Adrenal gland (tissue), 12 donors: Measurements from ENCODE around the gene APOBEC3A. TPM values are rescaled to one million over a fixed set of nuclear protein-coding genes. Genes with fewer than 3 reads are reported as not detected.

Experiments
- DNase-seq, 7 donors: peaks; one replicate each; pipeline ENCODE4 v3.0.0-alpha.2; 2019 to 2020
- H3K27ac ChIP-seq, 5 donors: fragments of 200-600 bp; sonication (generic) in 4 of 5; 1 replicate in 3 of 5; 2 replicates in 2 of 5; pipeline versions ENCODE4 v1.5.1 to v1.8.0; 2016 to 2020; ENCODE audit warnings: mild to moderate bottlenecking in 1 of 5
- H3K27me3 ChIP-seq: fragments of 200-600 bp; 2 replicates; pipeline ENCODE4 v1.8.0; 2021
- H3K36me3 ChIP-seq, 2 donors: fragments of 200-600 bp; replicated peaks in 1 of 2; 1 replicate in 1 of 2; 2 replicates in 1 of 2; pipeline versions ENCODE4 v1.5.1 to v1.8.0; 2018 to 2022
- H3K4me1 ChIP-seq, 2 donors: fragments of 200-600 bp; replicated peaks in 1 of 2; 1 replicate in 1 of 2; 2 replicates in 1 of 2; pipeline versions ENCODE4 v1.5.1 to v1.8.0; 2018 to 2021
- H3K4me3 ChIP-seq, 4 donors: fragments of 200-600 bp; sonication (generic) in 3 of 4; one replicate each; pipeline ENCODE4 v1.5.1; 2016 to 2018
- H3K9me3 ChIP-seq, 3 donors: fragments of 200-600 bp; sonication (generic) in 1 of 3; replicated peaks in 1 of 3; 1 replicate in 2 of 3; 2 replicates in 1 of 3; pipeline versions ENCODE4 v1.5.1 to v1.8.0; 2016 to 2021
- POLR2A ChIP-seq, 2 donors: fragments of 450-650 bp; IDR thresholded peaks; one replicate each; pipeline ENCODE4 v1.6.1; 2017; ENCODE audit warnings: antibody characterized with exemption in 2 of 2, mild to moderate bottlenecking in 2 of 2, moderate library complexity in 1 of 2
- WGBS, 4 donors: extraction: QIAGEN DNeasy Blood & Tissue Kit in 2 of 4; methylation state at CpG; one replicate each; pipeline versions ENCODE4 v1.1.5 to v1.1.7; 2013 to 2017; 5-methylcytosine and 5-hydroxymethylcytosine counted together
- intact Hi-C, 2 donors: fragments of 100-400 bp; cut with DNase I; formaldehyde crosslinking; loops; one replicate each; pipeline versions ENCODE4 v1.14.1 to v1.15.0; 2022 to 2023
- polyA plus RNA-seq, 3 donors: library from polyadenylated mRNA; stranded (reverse); fragments of 200-250 nt in 2 of 3; fragments of 350-450 nt in 1 of 3; fragmentation: Illumina TruSeq in 1 of 3; extraction: RNeasy Lipid Tissue Mini Kit (QIAGEN cat#74804) in 1 of 3; gene quantifications; one replicate each; pipeline ENCODE4 v1.2.3, GENCODE V29; 2013 to 2014
- total RNA-seq, 9 donors: library from RNA; depleted of rRNA in 4 of 9; stranded (reverse); fragments of >200 nt in 4 of 9; fragments of 120-200 nt in 1 of 9; fragmentation: NEBNext Ultra II Directional in 1 of 9; extraction: Animal tissue kit (Norgen Biotek cat#: 25700) in 1 of 9; gene quantifications; one replicate each; pipeline versions ENCODE4 v1.1.0 to v1.2.4, GENCODE V29; 2013 to 2023
- TF ChIP-seq, protein P1 (sequence below), 6 experiments: fragments of 450-650 bp in 4 of 6; fragments of 200-600 bp in 2 of 6; sonication (generic) in 1 of 6; IDR thresholded peaks; 1 replicate in 5 of 6; 2 replicates in 1 of 6; pipeline versions ENCODE4 v1.5.1 to v1.8.0; 2016 to 2021; ENCODE audit warnings: antibody characterized with exemption in 6 of 6, mild to moderate bottlenecking in 2 of 6, moderate library complexity in 1 of 6
- donor health status: healthy with polysubstance abuse.
- donor health status: Bipolar disorder and iron deficiency.
- donor health status: DM: yes; HTN: yes; CAD: no.
- donor health status: DM: no; HTN: no; CAD: no.
- donor health status: DM: no; HTN: no; CAD: no.
- donor health status: DM: yes; HTN: yes; CAD: no.

APOBEC3A gene
- total and polyA plus RNA-seq, 12 donors: 0.27 to 0.95 (median 0.48) TPM; not detected in 4

DNA sequence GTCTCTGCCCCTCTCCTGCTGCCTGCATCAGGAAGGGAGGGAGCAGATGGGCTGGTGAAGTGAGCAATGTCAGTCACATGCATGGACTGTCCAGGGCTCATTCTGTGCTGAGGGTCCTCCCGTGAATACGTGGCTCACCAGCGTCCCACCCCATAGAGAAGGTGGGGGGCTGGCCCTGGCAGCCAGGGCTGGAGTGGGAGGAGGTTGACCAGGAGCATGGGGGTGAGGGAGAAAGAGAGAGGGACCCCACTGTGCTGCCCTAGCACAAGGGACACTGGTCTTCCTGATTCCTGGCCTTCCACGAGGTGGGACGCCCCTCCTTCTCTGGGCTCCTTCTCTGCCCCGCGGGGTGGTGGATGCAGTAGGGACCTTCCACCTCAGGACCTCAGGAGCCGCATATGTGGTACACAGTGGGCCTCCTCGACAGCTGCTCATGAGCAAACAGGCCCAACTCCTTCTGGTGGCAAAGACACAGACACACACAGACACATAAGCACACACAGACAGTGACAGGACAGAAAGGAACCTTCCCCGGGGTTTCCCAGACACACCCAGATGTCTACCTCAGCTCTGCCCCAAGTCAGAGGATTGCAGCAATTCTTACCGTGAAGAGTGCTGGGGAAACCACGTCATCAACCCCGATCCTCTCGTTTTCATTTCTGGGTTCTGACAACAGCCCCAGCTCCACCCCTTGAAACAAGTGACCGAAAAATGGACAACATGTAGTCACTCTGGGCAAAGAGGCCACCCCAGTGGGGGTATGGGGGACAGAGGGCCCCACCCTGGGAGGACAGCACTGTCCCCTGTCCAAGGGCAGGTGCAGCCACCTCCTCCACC lies 3.6 kb upstream of the APOBEC3A start:
- Histone ChIP-seq H3K27me3 (no peaks in the 10 kb centered on the region), H3K4me3 (no peak overlapping the region), H3K4me1 (no peaks in the 10 kb centered on the region), H3K9me3 (no peaks in the 10 kb centered on the region), H3K27ac (no peak overlapping the region), H3K36me3 (no peaks in the 10 kb centered on the region)
- intact Hi-C loops: no loop called here
- DNase-seq: no peak
- WGBS, 4 donors: 65 to 84% (median 76%) methylated on average over 11 to 15 of the region's 15 CpGs
- TF ChIP-seq POLR2A (IDR thresholded peaks at IDR 0.05): no peak
- TF ChIP-seq, protein P1, sequence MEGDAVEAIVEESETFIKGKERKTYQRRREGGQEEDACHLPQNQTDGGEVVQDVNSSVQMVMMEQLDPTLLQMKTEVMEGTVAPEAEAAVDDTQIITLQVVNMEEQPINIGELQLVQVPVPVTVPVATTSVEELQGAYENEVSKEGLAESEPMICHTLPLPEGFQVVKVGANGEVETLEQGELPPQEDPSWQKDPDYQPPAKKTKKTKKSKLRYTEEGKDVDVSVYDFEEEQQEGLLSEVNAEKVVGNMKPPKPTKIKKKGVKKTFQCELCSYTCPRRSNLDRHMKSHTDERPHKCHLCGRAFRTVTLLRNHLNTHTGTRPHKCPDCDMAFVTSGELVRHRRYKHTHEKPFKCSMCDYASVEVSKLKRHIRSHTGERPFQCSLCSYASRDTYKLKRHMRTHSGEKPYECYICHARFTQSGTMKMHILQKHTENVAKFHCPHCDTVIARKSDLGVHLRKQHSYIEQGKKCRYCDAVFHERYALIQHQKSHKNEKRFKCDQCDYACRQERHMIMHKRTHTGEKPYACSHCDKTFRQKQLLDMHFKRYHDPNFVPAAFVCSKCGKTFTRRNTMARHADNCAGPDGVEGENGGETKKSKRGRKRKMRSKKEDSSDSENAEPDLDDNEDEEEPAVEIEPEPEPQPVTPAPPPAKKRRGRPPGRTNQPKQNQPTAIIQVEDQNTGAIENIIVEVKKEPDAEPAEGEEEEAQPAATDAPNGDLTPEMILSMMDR (IDR thresholded peaks at IDR 0.05): no peak

- H3K27ac ChIP-seq: no peak overlapping the region
- H3K4me1 ChIP-seq: no peaks in the 10 kb centered on the region
- DNase-seq: no peak
- WGBS, 4 donors: 73 to 82% (median 76%) methylated on average over 4 to 13 of the region's 13 CpGs
- intact Hi-C loops: no loop called here
- H3K36me3 ChIP-seq: no peaks in the 10 kb centered on the region
- no peak overlapping the region for H3K4me3 ChIP-seq
- H3K9me3 ChIP-seq: no peaks in the 10 kb centered on the region
- no peak for TF ChIP-seq POLR2A (IDR thresholded peaks at IDR 0.05)
- TF ChIP-seq, protein P1 (IDR thresholded peaks at IDR 0.05): no peak
- H3K27me3 ChIP-seq: no peaks in the 10 kb centered on the region
These were observed 2.9 kb upstream of the APOBEC3A start for GRCh38 chr22:38954414-38955043.

GRCh38 chr22:38955250-38955905 lies 2.0 kb upstream of the APOBEC3A start:
- Histone ChIP-seq H3K4me3 (no peak overlapping the region), H3K27me3 (no peaks in the 10 kb centered on the region), H3K9me3 (no peaks in the 10 kb centered on the region), H3K27ac (no peak overlapping the region), H3K36me3 (no peaks in the 10 kb centered on the region), H3K4me1 (no peaks in the 10 kb centered on the region)
- DNase-seq: no peak
- intact Hi-C loops: no loop called here
- 71 to 95% (median 79%) methylated on average over 2 to 5 of the region's 5 CpGs for WGBS, 4 donors
- TF ChIP-seq, protein P1 (IDR thresholded peaks at IDR 0.05): no peak
- TF ChIP-seq POLR2A (IDR thresholded peaks at IDR 0.05): no peak

DNA sequence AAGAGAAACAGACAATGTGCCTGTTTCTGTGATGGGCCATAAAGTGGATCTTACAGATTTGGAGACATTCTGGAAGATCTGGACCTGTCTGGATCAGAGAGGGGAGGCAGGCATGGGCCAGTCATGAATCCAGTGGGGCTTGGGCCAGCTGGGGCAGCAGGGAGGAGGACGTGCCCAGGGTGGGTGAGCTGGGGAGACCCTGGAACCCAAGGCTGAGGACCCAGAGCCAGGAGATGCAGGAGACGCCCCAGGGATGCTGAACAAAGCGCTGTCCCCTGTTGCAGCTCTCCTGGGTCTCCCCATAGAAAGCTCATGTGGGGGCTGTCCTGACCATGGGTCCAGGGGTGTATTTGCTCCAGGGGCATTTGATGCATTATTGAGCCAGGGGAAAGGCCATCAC lies 1.5 kb upstream of the APOBEC3A start:
- no peaks in the 10 kb centered on the region for H3K36me3 ChIP-seq
- H3K27me3 ChIP-seq: no peaks in the 10 kb centered on the region
- no peak overlapping the region for H3K4me3 ChIP-seq
- no peak for TF ChIP-seq POLR2A (IDR thresholded peaks at IDR 0.05)
- TF ChIP-seq, protein P1 (IDR thresholded peaks at IDR 0.05): no peak
- DNase-seq: no peak
- no peak overlapping the region for H3K27ac ChIP-seq
- 80 to 97% (median 89%) methylated on average over 1 to 3 of the region's 3 CpGs for WGBS, 4 donors
- H3K9me3 ChIP-seq: no peaks in the 10 kb centered on the region
- H3K4me1 ChIP-seq: no peaks in the 10 kb centered on the region
- intact Hi-C loops: no loop called here
